Anterior cingulate cortex (tissue), 58 donors: Measurements from ENCODE around the gene RAB20.
"Not testable (repeated sequence)": the region's sequence is repeated elsewhere in the genome, so short reads cannot be mapped to it uniquely, and the experiment has no call there.

Experiments
- DNase-seq, 58 donors: peaks; one replicate each; lab custom pipeline; 2025; lab: John Stamatoyannopoulos, UW

Gene RAB20

GRCh38 chr13:110576736-110577476 lies 15.4 kb upstream of the RAB20 start:
- DNase-seq, result no peak

GRCh38 chr13:110576070-110576394 lies 14.5 kb upstream of the RAB20 start:
- DNase-seq, result no peak

- peak in 1 of 58 donors; percentile 27 for DNase-seq
These were observed 14.0 kb upstream of the RAB20 start for GRCh38 chr13:110575322-110576069.

GRCh38 chr13:110574161-110574560 lies 12.6 kb upstream of the RAB20 start:
- no peak for DNase-seq

GRCh38 chr13:110572778-110573118 lies 11.2 kb upstream of the RAB20 start:
- DNase-seq, result no peak

- no peak for DNase-seq
These were observed 10.6 kb upstream of the RAB20 start for GRCh38 chr13:110571896-110572777.

- no peak for DNase-seq
These were observed 9.4 kb upstream of the RAB20 start for GRCh38 chr13:110570886-110571285.

- DNase-seq, result not testable (repeated sequence)
These were observed 8.4 kb upstream of the RAB20 start for GRCh38 chr13:110569962-110570361.

- DNase-seq, result no peak
These were observed 7.1 kb upstream of the RAB20 start for GRCh38 chr13:110568612-110569011.

GRCh38 chr13:110566171-110566570 lies 4.6 kb upstream of the RAB20 start:
- no peak for DNase-seq

- DNase-seq, result no peak
These were observed 3.8 kb upstream of the RAB20 start for GRCh38 chr13:110565296-110565695.

- no peak for DNase-seq
These were observed 3.0 kb upstream of the RAB20 start for GRCh38 chr13:110564472-110564985.

- DNase-seq, result no peak
These were observed 1.9 kb upstream of the RAB20 start for GRCh38 chr13:110563463-110563774.

GRCh38 chr13:110562696-110563462 lies 1.4 kb upstream of the RAB20 start:
- DNase-seq, result no peak

- no peak for DNase-seq
These were observed 595 bp upstream of the RAB20 start for GRCh38 chr13:110562036-110562597.

- peak in 1 of 58 donors; percentile 11 for DNase-seq
These were observed 750 bp downstream of the RAB20 start for GRCh38 chr13:110560601-110561343.

- DNase-seq, result no peak
These were observed 1.5 kb downstream of the RAB20 start for GRCh38 chr13:110559986-110560385.

- DNase-seq, result peak in 17 of 58 donors; percentile 10 to 51 (median 21)
These were observed 2.0 kb downstream of the RAB20 start for GRCh38 chr13:110559429-110559943.
